Activated T-helper 1 cell treated with anti-CD3 and anti-CD28 coated beads, Interleukin-2, amount 50 U/mL, for 16 hours (primary cell): ENCODE measurements around the gene CARMIL3.
A peak's percentile ranks its signal among the peaks of the same experiment; 100 is the strongest.
"Not testable (repeated sequence)": the region's sequence is repeated elsewhere in the genome, so short reads cannot be mapped to it uniquely, and the experiment has no call there.

Experiments
- DNase-seq, 2 donors: peaks; one replicate each; pipeline ENCODE4 v3.0.0-alpha.2; 2020; ENCODE audit warnings: low read depth in 1 of 2, low spot score in 1 of 2

CARMIL3 gene

GRCh38 chr14:24036963-24037657 lies 14.7 kb upstream of the CARMIL3 start:
- DNase-seq = not testable (repeated sequence)

DNA sequence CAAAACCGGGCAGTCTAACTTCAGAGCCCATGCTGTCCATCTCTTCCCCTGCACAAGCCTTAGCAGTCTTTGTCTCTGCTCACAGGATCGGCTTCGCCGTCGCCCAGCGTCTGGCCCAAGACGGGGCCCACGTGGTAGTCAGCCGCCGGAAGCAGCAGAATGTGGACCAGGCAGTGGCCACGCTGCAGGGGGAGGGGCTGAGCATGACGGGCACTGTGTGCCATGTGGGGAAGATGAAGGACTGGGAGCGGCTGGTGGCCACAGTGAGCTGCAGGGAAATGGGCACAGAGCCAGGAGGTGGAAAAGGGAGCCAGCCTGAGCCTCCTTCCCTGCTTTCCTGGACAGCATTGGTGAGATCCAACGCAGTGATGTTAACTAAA lies 14.2 kb upstream of the CARMIL3 start:
- no peak for DNase-seq

DNA sequence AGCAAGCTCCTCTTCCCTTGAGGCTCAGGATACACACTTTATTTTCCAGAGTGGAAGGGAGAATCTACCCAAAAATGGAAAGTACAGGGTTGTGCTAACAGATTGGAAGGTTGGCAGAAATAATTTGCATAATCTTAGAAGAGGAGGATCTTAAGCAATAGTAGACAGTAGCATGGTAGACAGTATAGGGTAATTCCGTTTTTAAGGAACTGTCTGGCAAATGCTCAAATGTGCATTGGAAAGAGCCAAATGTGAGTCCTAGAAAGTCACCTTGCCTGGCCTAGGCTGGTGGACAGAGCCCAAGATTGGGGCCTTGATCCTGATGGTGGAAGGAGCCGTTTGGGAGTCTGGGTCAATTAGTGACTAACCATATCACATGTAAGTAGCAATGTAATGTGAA lies 13.1 kb upstream of the CARMIL3 start:
- DNase-seq = no peak

DNA sequence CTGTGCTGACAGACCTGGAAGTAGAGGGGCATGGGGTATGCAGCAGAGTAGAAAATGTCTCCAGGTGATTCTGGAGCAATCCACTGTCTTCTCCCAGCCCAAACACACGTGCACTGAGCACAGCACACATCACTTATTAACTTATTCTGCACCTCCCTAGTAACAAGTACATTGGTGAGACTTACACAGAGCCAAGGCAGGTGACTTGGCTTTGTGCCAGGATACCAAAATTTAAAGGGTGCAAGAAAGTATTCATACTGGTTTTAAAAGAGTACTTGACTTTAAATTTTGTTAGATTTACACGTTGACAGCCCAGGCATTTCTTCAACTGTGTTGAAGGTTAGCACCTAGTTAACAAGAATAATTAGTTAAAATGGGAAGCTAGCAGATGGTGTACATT lies 11.1 kb upstream of the CARMIL3 start:
- DNase-seq = no peak

DNA sequence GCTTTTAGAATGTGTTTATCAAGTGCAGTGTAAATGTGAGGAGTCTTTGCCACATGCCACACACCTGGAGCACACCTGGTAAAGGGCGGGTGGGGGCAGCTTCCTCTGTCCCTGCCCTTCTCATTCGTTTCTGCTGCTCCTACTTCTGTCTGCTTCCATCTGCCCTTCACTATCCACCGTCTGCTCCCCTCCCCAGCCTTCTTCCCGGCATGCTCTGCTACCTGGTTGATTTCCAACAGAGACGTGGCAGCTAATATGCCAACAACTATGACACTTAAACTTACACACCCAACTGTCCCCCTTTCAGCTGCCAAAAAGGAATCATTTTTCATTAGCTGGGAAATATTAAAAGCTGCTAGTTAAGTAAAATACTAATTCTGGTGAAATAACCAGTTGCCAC lies 9.1 kb upstream of the CARMIL3 start:
- DNase-seq = no peak

DNA sequence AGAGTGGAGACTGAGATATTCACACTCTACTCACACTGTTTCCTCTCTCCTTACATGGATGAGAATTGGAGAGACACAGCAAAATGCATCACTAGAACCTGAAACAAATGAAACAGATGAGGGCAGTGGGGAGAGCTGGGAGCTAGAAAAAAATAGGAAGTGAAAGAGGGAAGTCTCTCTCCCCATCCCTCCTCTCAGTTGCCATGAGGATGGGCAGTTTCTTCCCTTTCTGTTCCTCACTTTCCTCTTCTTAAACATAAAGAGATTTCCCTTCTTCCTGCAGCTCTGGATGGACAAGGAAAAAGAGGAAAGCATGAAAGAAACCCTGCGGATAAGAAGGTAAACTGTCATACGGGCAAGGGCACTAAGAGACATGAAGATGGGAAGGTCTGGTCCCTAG lies 2.8 kb upstream of the CARMIL3 start:
- DNase-seq = not testable (repeated sequence)

- not testable (repeated sequence) for DNase-seq
Measured at GRCh38 chr14:24050753-24051152, 1.1 kb upstream of the CARMIL3 start.

GRCh38 chr14:24051176-24051788 lies 527 bp upstream of the CARMIL3 start:
- DNase-seq = no peak

GRCh38 chr14:24052656-24053547 lies 1.1 kb downstream of the CARMIL3 start:
- peak in 1 of 2 donors; percentile 47 for DNase-seq

DNA sequence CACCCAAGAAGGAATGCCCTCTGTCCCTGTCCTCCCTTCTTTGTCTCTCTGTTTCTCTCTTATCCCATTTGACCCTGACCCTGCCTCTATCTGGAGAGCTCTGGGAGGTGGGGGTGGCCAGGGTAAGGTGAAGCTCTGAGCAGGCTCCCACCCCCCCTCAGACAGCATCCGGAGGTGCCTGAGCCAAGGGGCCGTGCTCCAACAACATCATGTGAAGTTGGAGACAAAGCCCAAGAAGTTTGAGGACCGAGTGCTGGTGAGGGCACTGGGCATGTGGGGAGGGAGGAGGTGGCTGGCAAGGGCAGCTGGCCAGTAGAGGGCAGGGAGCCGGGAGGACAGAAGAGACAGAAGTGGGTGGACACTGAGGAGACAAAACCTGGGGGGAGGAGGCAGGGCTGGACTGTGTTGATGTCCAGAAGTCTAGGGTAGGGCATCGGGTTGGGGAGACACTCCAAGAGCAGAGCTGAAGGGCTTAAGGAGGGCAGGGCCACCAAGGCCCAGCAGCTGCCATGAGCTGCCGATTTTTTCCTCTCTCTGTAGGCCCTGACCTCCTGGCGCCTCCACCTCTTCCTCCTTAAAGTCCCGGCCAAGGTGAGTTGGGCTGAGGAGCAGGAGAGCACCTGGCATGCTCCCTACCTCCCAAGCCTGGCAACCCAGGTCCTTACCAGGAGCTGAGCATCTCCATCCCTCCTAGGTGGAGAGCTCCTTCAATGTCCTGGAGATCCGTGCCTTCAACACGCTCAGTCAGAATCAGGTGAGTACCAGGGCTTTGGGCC lies 1.9 kb downstream of the CARMIL3 start:
- DNase-seq = no peak

- DNase-seq = no peak
Measured at GRCh38 chr14:24054324-24054641, 2.5 kb downstream of the CARMIL3 start.

DNA sequence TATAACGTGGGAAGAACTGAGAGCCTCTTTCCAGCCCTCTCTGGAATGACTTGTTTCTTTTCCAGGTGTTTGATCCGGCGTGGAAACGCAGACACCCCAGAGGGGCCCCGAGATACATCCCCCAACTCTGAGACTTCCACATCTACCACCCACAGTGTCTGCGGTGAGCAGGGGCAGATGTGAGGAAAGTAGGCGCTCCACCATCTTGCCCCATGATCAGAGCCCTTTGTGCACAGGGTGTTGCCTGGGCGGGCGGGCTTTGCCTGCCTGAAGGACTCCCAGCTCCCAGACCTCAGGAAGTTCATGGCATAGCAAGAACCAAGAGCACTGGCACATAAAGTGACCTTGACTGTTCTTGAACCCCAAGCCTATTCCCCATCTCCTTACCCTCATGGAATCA lies 2.8 kb downstream of the CARMIL3 start:
- no peak for DNase-seq

GRCh38 chr14:24055971-24056799 lies 4.4 kb downstream of the CARMIL3 start:
- DNase-seq = no peak

GRCh38 chr14:24056800-24057184 lies 5.0 kb downstream of the CARMIL3 start:
- no peak for DNase-seq

DNA sequence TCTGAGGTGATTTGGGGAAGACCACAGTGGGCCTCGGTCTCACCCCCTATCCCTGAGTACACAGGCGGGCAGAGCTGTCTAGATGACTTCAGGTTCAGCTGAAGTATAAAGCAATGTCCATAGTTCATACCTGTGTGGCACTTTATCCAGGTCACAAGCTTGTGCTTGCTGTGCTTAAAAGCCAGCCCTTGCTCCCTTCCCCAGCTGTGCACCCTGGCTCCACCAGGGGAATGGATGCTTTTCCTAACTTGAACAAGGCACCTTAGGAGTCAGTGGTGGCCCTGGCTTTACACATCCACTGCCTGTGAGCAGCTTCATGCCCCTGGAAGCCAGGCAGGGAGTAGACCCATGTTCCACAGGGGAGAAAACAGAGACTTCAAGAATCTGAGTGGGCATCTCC lies 5.5 kb downstream of the CARMIL3 start:
- no peak for DNase-seq

DNA sequence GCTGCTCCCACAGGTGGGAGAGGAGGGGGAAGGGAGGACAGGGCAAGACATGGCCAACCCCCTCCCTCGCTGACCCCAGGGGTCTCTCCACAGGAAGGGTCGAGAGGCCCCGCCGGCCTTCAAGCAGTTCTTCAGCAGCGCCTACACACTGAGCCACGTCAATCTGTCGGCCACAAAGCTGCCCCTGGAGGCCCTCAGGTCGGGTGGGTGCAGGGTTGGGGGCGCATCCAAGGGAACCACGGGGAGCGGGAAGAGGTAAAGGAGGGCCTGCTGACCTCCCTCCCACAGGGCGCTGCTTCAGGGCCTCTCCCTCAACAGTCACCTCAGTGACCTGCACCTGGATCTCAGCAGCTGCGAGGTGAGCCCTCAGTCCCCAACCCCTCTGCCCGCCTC lies 6.1 kb downstream of the CARMIL3 start:
- DNase-seq = no peak

DNA sequence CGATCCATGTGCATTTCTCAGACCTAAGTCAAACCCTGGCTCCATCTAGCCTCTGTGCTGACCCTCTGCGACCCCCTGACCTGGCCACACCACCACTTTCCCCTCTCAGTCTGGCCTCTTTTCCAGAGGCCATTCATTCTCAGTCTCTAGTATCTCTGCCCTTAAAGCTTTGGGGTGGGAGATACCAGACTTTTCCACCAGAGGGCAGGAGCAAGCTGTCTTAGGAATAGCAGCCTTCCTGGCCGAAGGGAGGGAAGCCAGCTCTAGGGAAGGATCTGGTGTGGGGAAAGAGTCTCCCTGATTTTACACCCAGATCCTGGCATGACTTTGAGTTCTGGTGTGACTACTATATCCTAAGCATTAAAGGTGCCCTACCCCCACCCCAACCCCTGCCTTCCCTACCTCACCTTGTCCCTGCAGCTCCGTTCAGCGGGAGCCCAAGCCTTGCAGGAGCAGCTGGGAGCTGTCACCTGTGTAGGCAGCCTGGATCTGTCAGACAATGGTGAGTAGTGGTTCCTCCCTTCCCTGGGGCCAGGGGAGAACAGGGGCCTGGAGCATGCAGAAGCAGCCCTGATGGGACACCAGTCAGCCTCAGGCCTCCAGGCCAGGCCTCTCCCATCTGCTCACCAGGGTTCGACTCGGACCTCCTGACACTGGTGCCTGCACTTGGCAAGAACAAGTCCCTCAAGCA lies 6.6 kb downstream of the CARMIL3 start:
- DNase-seq = no peak

GRCh38 chr14:24058951-24059475 lies 7.2 kb downstream of the CARMIL3 start:
- no peak for DNase-seq

- DNase-seq = no peak
Measured at GRCh38 chr14:24059841-24060388, 8.1 kb downstream of the CARMIL3 start.

GRCh38 chr14:24060443-24060842 lies 8.6 kb downstream of the CARMIL3 start:
- DNase-seq = no peak
